ENCODE results near the gene ATP10B.

GRCh38 chr5:160837211-160837610 lies 14.8 kb downstream of the ATP10B start:
- TF ChIP-seq, protein P1, sequence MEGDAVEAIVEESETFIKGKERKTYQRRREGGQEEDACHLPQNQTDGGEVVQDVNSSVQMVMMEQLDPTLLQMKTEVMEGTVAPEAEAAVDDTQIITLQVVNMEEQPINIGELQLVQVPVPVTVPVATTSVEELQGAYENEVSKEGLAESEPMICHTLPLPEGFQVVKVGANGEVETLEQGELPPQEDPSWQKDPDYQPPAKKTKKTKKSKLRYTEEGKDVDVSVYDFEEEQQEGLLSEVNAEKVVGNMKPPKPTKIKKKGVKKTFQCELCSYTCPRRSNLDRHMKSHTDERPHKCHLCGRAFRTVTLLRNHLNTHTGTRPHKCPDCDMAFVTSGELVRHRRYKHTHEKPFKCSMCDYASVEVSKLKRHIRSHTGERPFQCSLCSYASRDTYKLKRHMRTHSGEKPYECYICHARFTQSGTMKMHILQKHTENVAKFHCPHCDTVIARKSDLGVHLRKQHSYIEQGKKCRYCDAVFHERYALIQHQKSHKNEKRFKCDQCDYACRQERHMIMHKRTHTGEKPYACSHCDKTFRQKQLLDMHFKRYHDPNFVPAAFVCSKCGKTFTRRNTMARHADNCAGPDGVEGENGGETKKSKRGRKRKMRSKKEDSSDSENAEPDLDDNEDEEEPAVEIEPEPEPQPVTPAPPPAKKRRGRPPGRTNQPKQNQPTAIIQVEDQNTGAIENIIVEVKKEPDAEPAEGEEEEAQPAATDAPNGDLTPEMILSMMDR (optimal IDR thresholded peaks at IDR 0.05 in 1 of 3, IDR thresholded peaks at IDR 0.05 in 1 of 3, conservative IDR thresholded peaks at IDR 0.05 in 1 of 3; ENCODE audit: extremely low read depth in 1 of 3, insufficient read depth in 2 of 3, low read length in 3 of 3), result no peak
- no peak for TF ChIP-seq EZH2 (IDR thresholded peaks at IDR 0.05; ENCODE audit: low read length)

All from keratinocyte (primary cell).